IMR-90 (cell line): Measurements from ENCODE around the gene MAP7D1. TPM values are rescaled to one million over a fixed set of nuclear protein-coding genes. Genes with fewer than 3 reads are reported as not detected.

ENCODE experiments used
- ATAC-seq: fragments of 200-7000 bp; cut with Tn5 transposase; 2 replicates; pipeline ENCODE4 v1.9.1; 2020; ENCODE audit warnings: low read depth, mild to moderate bottlenecking, moderate library complexity
- BruUV-seq: library from RNA; stranded (reverse); fragments of 400-500 nt; replicated peaks from 2 replicates; lab custom pipeline; 2021; lab: Mats Ljungman, UMichigan
- CTCF ChIA-PET: fragments of 300-600 bp; formaldehyde crosslinking; extraction: SDS; loops from one replicate; lab custom pipeline; 2021; ENCODE audit warnings: antibody characterized with exemption; lab: Yijun Ruan, JAX
- POLR2A ChIA-PET: fragments of 300-600 bp; sonication (Branson Sonifier 250); formaldehyde crosslinking; loops from one replicate; lab custom pipeline; 2022; ENCODE audit warnings: antibody characterized with exemption; ENCODE audit not compliant: unreplicated experiment; lab: Charles Lee
- DNase-seq: peaks from one replicate; pipeline ENCODE4 v3.0.0; 2013
- H2AFZ ChIP-seq: replicated peaks from 2 replicates; pipeline ENCODE3; 2013; ENCODE audit warnings: low read length, mild to moderate bottlenecking; ENCODE audit not compliant: poor library complexity
- H2AK5ac ChIP-seq: 2 replicates; pipeline ENCODE4 v1.6.1; 2013; ENCODE audit warnings: low read depth, low read length, inconsistent platforms
- H2AK9ac ChIP-seq: replicated peaks from 2 replicates; pipeline ENCODE3; 2013; ENCODE audit warnings: mild to moderate bottlenecking, low read depth, low read length, moderate library complexity; ENCODE audit not compliant: poor library complexity
- H2BK120ac ChIP-seq: 2 replicates; pipeline ENCODE4 v1.6.1; 2013; ENCODE audit warnings: low read depth, low read length, inconsistent platforms
- H2BK15ac ChIP-seq: 3 replicates; pipeline ENCODE4 v1.6.1; 2013; ENCODE audit warnings: low read depth, low read length, inconsistent platforms
- H2BK20ac ChIP-seq: 2 replicates; pipeline ENCODE4 v1.6.1; 2013; ENCODE audit warnings: low read depth, mild to moderate bottlenecking, inconsistent platforms, low read length, moderate library complexity
- H2BK5ac ChIP-seq: 2 replicates; pipeline ENCODE4 v1.6.1; 2013; ENCODE audit warnings: mild to moderate bottlenecking, low read depth, low read length, inconsistent platforms; ENCODE audit not compliant: poor library complexity, severe bottlenecking
- H3K14ac ChIP-seq: replicated peaks from 2 replicates; pipeline ENCODE4 v1.6.1; 2013; ENCODE audit warnings: low read depth, low read length, inconsistent platforms
- H3K18ac ChIP-seq: 2 replicates; pipeline ENCODE4 v1.6.1; 2013; ENCODE audit warnings: low read depth, low read length, control low read depth
- H3K23ac ChIP-seq: 2 replicates; pipeline ENCODE4 v1.6.1; 2013; ENCODE audit warnings: low read depth, low read length, inconsistent platforms
- H3K27ac ChIP-seq: 2 replicates; pipeline ENCODE4 v1.5.1; 2013; ENCODE audit warnings: mild to moderate bottlenecking, control low read depth, low read length; ENCODE audit not compliant: insufficient read depth
- H3K27me3 ChIP-seq: 2 replicates; pipeline ENCODE4 v1.6.1; 2013; ENCODE audit warnings: low read length; ENCODE audit not compliant: control insufficient read depth, insufficient read depth
- H3K36me3 ChIP-seq: 2 replicates; pipeline ENCODE4 v1.6.1; 2013; ENCODE audit warnings: low read length, mixed read lengths; ENCODE audit not compliant: control insufficient read depth, insufficient read depth
- H3K4ac ChIP-seq: 2 replicates; pipeline ENCODE4 v1.6.1; 2013; ENCODE audit warnings: low read depth, low read length, inconsistent platforms
- H3K4me1 ChIP-seq: 2 replicates; pipeline ENCODE4 v1.6.1; 2013; ENCODE audit warnings: low read length, mixed read lengths; ENCODE audit not compliant: control insufficient read depth, insufficient read depth
- H3K4me2 ChIP-seq: 2 replicates; pipeline ENCODE4 v1.6.1; 2013; ENCODE audit warnings: low read depth, mild to moderate bottlenecking, control low read depth, low read length, moderate library complexity
- H3K4me3 ChIP-seq: 2 replicates; pipeline ENCODE4 v1.5.1; 2013; ENCODE audit warnings: low read depth, mild to moderate bottlenecking, control low read depth, low read length, moderate library complexity; ENCODE audit not compliant: insufficient read depth
- H3K56ac ChIP-seq: 2 replicates; pipeline ENCODE4 v1.6.1; 2013; ENCODE audit warnings: low read length, inconsistent platforms; ENCODE audit not compliant: insufficient read depth; ENCODE audit errors: extremely low read depth
- H3K79me1 ChIP-seq, 2 experiments: 2 replicates each; pipeline ENCODE4 v1.6.1; 2013; ENCODE audit warnings: low read length in 2 of 2, inconsistent platforms in 1 of 2, low read depth in 1 of 2
- H3K9ac ChIP-seq: 2 replicates; pipeline ENCODE4 v1.6.1; 2013; ENCODE audit warnings: low read depth, low read length, control low read depth
- H3K9me1 ChIP-seq: 2 replicates; pipeline ENCODE4 v1.6.1; 2013; ENCODE audit warnings: low read length, inconsistent platforms; ENCODE audit not compliant: insufficient read depth
- H3K9me3 ChIP-seq: 2 replicates; pipeline ENCODE4 v1.6.1; 2013; ENCODE audit warnings: low read length; ENCODE audit not compliant: control insufficient read depth, insufficient read depth
- H4K20me1 ChIP-seq: 2 replicates; pipeline ENCODE4 v1.6.1; 2013; ENCODE audit warnings: low read length, inconsistent platforms; ENCODE audit not compliant: insufficient read depth
- H4K5ac ChIP-seq: 2 replicates; pipeline ENCODE4 v1.6.1; 2013; ENCODE audit warnings: mild to moderate bottlenecking, low read depth, low read length, control low read depth
- H4K8ac ChIP-seq, 2 experiments: 2 replicates each; pipeline ENCODE4 v1.6.1; 2013; ENCODE audit warnings: low read depth in 2 of 2, low read length in 2 of 2, control low read depth in 1 of 2, inconsistent platforms in 1 of 2
- H4K91ac ChIP-seq: 2 replicates; pipeline ENCODE4 v1.6.1; 2013; ENCODE audit warnings: low read depth, low read length, inconsistent platforms; ENCODE audit not compliant: insufficient read depth
- BHLHE40 ChIP-seq: fragments of 150-350 bp; IDR thresholded peaks from 2 replicates; pipeline ENCODE4 v1.6.1; 2016; ENCODE audit warnings: mild to moderate bottlenecking, low read depth, low read length
- CEBPB ChIP-seq: IDR thresholded peaks from 2 replicates; pipeline ENCODE4 v1.6.1; 2012; ENCODE audit warnings: low read depth, low read length, improper control_type of control experiment
- CHD1 ChIP-seq: IDR thresholded peaks from 2 replicates; pipeline ENCODE4 v1.6.1; 2012; ENCODE audit warnings: low read depth, low read length, improper control_type of control experiment
- FOS ChIP-seq: fragments of 150-350 bp; IDR thresholded peaks from 2 replicates; pipeline ENCODE4 v1.6.1; 2016; ENCODE audit warnings: low read depth, low read length
- MAFK ChIP-seq: IDR thresholded peaks from 2 replicates; pipeline ENCODE4 v1.6.1; 2012; ENCODE audit warnings: low read depth, low read length, improper control_type of control experiment
- MXI1 ChIP-seq: IDR thresholded peaks from 2 replicates; pipeline ENCODE4 v1.6.1; 2012; ENCODE audit warnings: low read depth, mild to moderate bottlenecking, low read length, moderate library complexity, borderline replicate concordance
- POLR2A ChIP-seq: IDR thresholded peaks from 2 replicates; pipeline ENCODE4 v1.6.1; 2012; ENCODE audit warnings: mild to moderate bottlenecking, low read depth, low read length
- RAD21 ChIP-seq: IDR thresholded peaks from 2 replicates; pipeline ENCODE4 v1.6.1; 2012; ENCODE audit warnings: low read length, improper control_type of control experiment
- RCOR1 ChIP-seq: IDR thresholded peaks from 2 replicates; pipeline ENCODE4 v1.6.1; 2012; ENCODE audit warnings: mild to moderate bottlenecking, low read length, improper control_type of control experiment; ENCODE audit not compliant: insufficient replicate concordance
- RFX5 ChIP-seq: IDR thresholded peaks from 2 replicates; pipeline ENCODE4 v1.8.0; 2012; ENCODE audit warnings: low read depth, mild to moderate bottlenecking, low read length, moderate library complexity
- SMC3 ChIP-seq: fragments of 150-350 bp; IDR thresholded peaks from 2 replicates; pipeline ENCODE4 v1.6.1; 2016; ENCODE audit warnings: low read depth, mild to moderate bottlenecking, antibody characterized with exemption, low read length, moderate library complexity
- USF2 ChIP-seq: fragments of 150-350 bp; IDR thresholded peaks from 2 replicates; pipeline ENCODE4 v1.6.1; 2017; ENCODE audit warnings: mild to moderate bottlenecking, antibody characterized with exemption, low read length, low read depth
- WGBS, 2 experiments: methylation state at CpG; one replicate each; pipeline versions ENCODE4 v1.1.5 to v1.1.7; 2013; ENCODE audit warnings: missing lambda C conversion rate in 2 of 2; ENCODE audit not compliant: insufficient read length in 1 of 2; ENCODE audit errors: extremely low coverage in 2 of 2; 5-methylcytosine and 5-hydroxymethylcytosine counted together
- dilution Hi-C: fragments of 300-500 bp; cut with HindIII; formaldehyde crosslinking; loops from one replicate; pipeline ENCODE4 v1.14.3; 2018; ENCODE audit warnings: low sequenced_read_pairs; ENCODE audit not compliant: unreplicated experiment
- in situ Hi-C: fragments of 300-500 bp; cut with MboI; formaldehyde crosslinking; loops from 3 replicates; pipeline ENCODE4 v1.14.3; 2019; ENCODE audit warnings: low sequenced_read_pairs, inconsistent platforms, mixed read lengths
- intact Hi-C: fragments of 100-400 bp; cut with micrococcal nuclease; formaldehyde crosslinking; loops from 2 replicates; pipeline ENCODE4 v1.10.0; 2022
- polyA plus RNA-seq, 3 experiments: library from polyadenylated mRNA; depleted of rRNA; stranded (reverse); fragments of >200 nt; gene quantifications; 2 replicates each; pipeline ENCODE4 v1.2.3, GENCODE V29; 2012; ENCODE audit warnings: low replicate concordance in 1 of 3
- total RNA-seq: library from RNA; depleted of rRNA; stranded (reverse); fragments of >200 nt; gene quantifications from 2 replicates; pipeline ENCODE4 v1.2.3, GENCODE V29; 2012
- TF ChIP-seq, protein P1 (sequence below): fragments of 150-350 bp; IDR thresholded peaks from 2 replicates; pipeline ENCODE4 v1.6.1; 2016; ENCODE audit warnings: low read depth, mild to moderate bottlenecking, low read length, moderate library complexity, borderline replicate concordance
- TF ChIP-seq, protein P2 (sequence below): conservative IDR thresholded peaks from 2 replicates; pipeline ENCODE4 v1.5.1; 2012; ENCODE audit warnings: mild to moderate bottlenecking, low read depth, low read length, improper control_type of control experiment

The MAP7D1 gene
- total and polyA plus RNA-seq, 2 of the 4 experiments (the other 2 are of a cell fraction), result 32.3 to 81.9 TPM

GRCh38 chr1:36125129-36125991, 30.6 kb upstream of the MAP7D1 start, which contains the start of gene COL8A2:
Gene COL8A2, minus strand, starts transcription at chr1:36125222. Its CDS starts 24,980 bp downstream, at chr1:36100242.
- Histone ChIP-seq H2BK20ac (no peak within 1 kb of the TSS), H2AK5ac (peak within 1 kb of the TSS; percentile 13; the same call in 1 of the 2 replicates), H3K4ac (no peak within 1 kb of the TSS), H2BK5ac (no peak within 1 kb of the TSS), H2AFZ (peak within 1 kb of the TSS; percentile 87), H3K9me1 (no peaks in the 10 kb centered on the region), H3K27me3 (peaks cover 34% of the 10 kb centered on the region), H3K27ac (no peak within 1 kb of the TSS), H3K56ac (no peak within 1 kb of the TSS), H3K4me2 (peak within 1 kb of the TSS; percentile 30; the same call in 1 of the 2 replicates), H3K14ac (no peak within 1 kb of the TSS), H3K4me3 (0 out of 2 replicates have a peak within 1 kb of the TSS, but pooled peaks have one; percentile 7), H3K36me3 (no peaks in the 10 kb centered on the region), H3K9ac (no peak within 1 kb of the TSS), H3K18ac (no peak within 1 kb of the TSS), H2BK15ac (no peak within 1 kb of the TSS), H3K4me1 (no peaks in the 10 kb centered on the region; the same call in 1 of the 2 replicates), H2BK120ac (no peak within 1 kb of the TSS), H3K23ac (no peak within 1 kb of the TSS; the same call in 1 of the 2 replicates), H4K8ac (no peak within 1 kb of the TSS), H3K79me1 (no peaks in the 10 kb centered on the region), H4K20me1 (no peaks in the 10 kb centered on the region), H2AK9ac (peak within 1 kb of the TSS; percentile 81), H4K91ac (no peak within 1 kb of the TSS), H4K5ac (no peak within 1 kb of the TSS), H3K9me3 (no peaks in the 10 kb centered on the region)
- in situ Hi-C loops (no loop called here), intact Hi-C loops (no loop called here), dilution Hi-C loops (no loop called here)
- DNase-seq (no peak), ATAC-seq (peak; percentile 81)
- POLR2A ChIA-PET, result no interaction called here
- no TSS peak for BruUV-seq
- 45% methylated on average over 18 of the region's 77 CpGs; no CpG with 5 or more reads in 1 of the 2 experiments for WGBS, 2 experiments
- no peak for TF ChIP-seq POLR2A
- TF ChIP-seq, protein P1, sequence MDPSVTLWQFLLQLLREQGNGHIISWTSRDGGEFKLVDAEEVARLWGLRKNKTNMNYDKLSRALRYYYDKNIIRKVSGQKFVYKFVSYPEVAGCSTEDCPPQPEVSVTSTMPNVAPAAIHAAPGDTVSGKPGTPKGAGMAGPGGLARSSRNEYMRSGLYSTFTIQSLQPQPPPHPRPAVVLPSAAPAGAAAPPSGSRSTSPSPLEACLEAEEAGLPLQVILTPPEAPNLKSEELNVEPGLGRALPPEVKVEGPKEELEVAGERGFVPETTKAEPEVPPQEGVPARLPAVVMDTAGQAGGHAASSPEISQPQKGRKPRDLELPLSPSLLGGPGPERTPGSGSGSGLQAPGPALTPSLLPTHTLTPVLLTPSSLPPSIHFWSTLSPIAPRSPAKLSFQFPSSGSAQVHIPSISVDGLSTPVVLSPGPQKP, result no peak
- TF ChIP-seq RFX5, result no peak
- TF ChIP-seq USF2, result no peak
- no peak for TF ChIP-seq RCOR1
- no peak for TF ChIP-seq CEBPB
- TF ChIP-seq, protein P2, sequence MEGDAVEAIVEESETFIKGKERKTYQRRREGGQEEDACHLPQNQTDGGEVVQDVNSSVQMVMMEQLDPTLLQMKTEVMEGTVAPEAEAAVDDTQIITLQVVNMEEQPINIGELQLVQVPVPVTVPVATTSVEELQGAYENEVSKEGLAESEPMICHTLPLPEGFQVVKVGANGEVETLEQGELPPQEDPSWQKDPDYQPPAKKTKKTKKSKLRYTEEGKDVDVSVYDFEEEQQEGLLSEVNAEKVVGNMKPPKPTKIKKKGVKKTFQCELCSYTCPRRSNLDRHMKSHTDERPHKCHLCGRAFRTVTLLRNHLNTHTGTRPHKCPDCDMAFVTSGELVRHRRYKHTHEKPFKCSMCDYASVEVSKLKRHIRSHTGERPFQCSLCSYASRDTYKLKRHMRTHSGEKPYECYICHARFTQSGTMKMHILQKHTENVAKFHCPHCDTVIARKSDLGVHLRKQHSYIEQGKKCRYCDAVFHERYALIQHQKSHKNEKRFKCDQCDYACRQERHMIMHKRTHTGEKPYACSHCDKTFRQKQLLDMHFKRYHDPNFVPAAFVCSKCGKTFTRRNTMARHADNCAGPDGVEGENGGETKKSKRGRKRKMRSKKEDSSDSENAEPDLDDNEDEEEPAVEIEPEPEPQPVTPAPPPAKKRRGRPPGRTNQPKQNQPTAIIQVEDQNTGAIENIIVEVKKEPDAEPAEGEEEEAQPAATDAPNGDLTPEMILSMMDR, result no peak
- no peak for TF ChIP-seq BHLHE40
- no peak for TF ChIP-seq RAD21
- no peak for TF ChIP-seq MXI1
- TF ChIP-seq MAFK, result no peak
- TF ChIP-seq FOS, result no peak
- TF ChIP-seq CHD1, result no peak
- TF ChIP-seq SMC3, result no peak
- CTCF ChIA-PET, result no interaction called here
